Measurements from ENCODE around the gene HEXA. TPM values are rescaled to one million over a fixed set of nuclear protein-coding genes. Genes with fewer than 3 reads are reported as not detected.

The HEXA gene
- total and polyA plus RNA-seq, 4 donors, result 38.1 to 69.0 (median 52.7) TPM

DNA sequence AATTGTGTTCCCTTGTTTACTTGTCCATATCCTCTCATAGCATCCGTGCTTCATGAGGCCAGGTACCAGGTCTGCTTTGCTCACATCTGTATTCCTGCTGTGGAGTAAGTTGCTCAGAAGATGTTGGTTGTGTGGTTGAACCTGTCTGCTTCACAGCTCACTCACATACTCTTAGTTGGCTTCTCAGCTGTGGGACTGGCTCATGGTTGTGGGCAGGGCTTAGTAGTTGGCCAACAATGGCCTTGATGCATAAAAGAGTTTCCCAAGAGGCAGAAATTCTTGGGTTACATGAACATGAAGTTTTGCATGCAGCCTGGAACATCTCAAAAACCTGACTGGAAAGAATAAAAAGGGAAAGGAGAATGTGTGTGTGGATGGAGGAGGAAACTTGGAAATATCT lies 72.9 kb downstream of the HEXA start:
- H3K27me3 ChIP-seq (ENCODE audit: control insufficient read depth in 4 of 4, insufficient read depth in 4 of 4, low read length in 3 of 4), result no peaks in the 10 kb centered on the region
- 69% methylated on average over 1 of the region's 1 CpG for WGBS
- no peaks in the 10 kb centered on the region for H3K4me1 ChIP-seq (ENCODE audit: control insufficient read depth in 4 of 4, insufficient read depth in 4 of 4, low read length in 3 of 4)
- H3K4me3 ChIP-seq (ENCODE audit: low read depth in 1 of 3, low read length in 3 of 3), result no peak overlapping the region
- no peak for DNase-seq (ENCODE audit: low spot score)
- TF ChIP-seq, protein P1, sequence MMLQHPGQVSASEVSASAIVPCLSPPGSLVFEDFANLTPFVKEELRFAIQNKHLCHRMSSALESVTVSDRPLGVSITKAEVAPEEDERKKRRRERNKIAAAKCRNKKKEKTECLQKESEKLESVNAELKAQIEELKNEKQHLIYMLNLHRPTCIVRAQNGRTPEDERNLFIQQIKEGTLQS (IDR thresholded peaks at IDR 0.05), result no peak
- no peak for TF ChIP-seq FOXA2 (IDR thresholded peaks at IDR 0.05)
- TF ChIP-seq EGR1 (IDR thresholded peaks at IDR 0.05; ENCODE audit: low read depth in 2 of 2), result no peak
- TF ChIP-seq GABPA (IDR thresholded peaks at IDR 0.05 in 1 of 2, conservative IDR thresholded peaks at IDR 0.05 in 1 of 2), result no peak
- no peak for TF ChIP-seq RAD21 (IDR thresholded peaks at IDR 0.05)
- TF ChIP-seq HNF4G (IDR thresholded peaks at IDR 0.05), result no peak
- no peak for TF ChIP-seq JUND (IDR thresholded peaks at IDR 0.05)
- TF ChIP-seq YY1 (IDR thresholded peaks at IDR 0.05), result no peak
- no peaks in the 10 kb centered on the region for H3K9me3 ChIP-seq (ENCODE audit: control insufficient read depth in 4 of 4, low read length in 3 of 4)
- no peaks in the 10 kb centered on the region for H3K36me3 ChIP-seq (ENCODE audit: control insufficient read depth in 4 of 4, insufficient read depth in 3 of 4, low read depth in 1 of 4, low read length in 3 of 4)
- H3K9ac ChIP-seq (ENCODE audit: low read depth in 1 of 2, low read length in 2 of 2), result no peak overlapping the region
- H3K27ac ChIP-seq (ENCODE audit: low read depth in 1 of 2, low read length in 2 of 2), result no peak overlapping the region

Other genes starting within 250 kb of the HEXA start
- not detected for gene GRAMD2A, start 178.2 kb downstream of the HEXA start, total RNA-seq
- not detected for gene GRAMD2A, start 178.2 kb downstream of the HEXA start, polyA plus RNA-seq
- 10 to 100 TPM; 30.5 to 61.2 TPM for gene PKM, start 144.8 kb downstream of the HEXA start, total RNA-seq
- 10 to 100 TPM; 12.9 to 28.9 TPM for gene PKM, start 144.8 kb downstream of the HEXA start, polyA plus RNA-seq
- gene PARP6, start 103.5 kb downstream of the HEXA start, total RNA-seq, result 1 to 10 TPM; 4.3 to 10.0 TPM
- 10 to 100 TPM in 1 of 2 donors, 1 to 10 TPM in 1; 8.7 to 15.3 TPM for gene PARP6, start 103.5 kb downstream of the HEXA start, polyA plus RNA-seq
- under 1 TPM; 0.14 to 0.92 TPM for gene CELF6, start 55.9 kb downstream of the HEXA start, total RNA-seq
- under 1 TPM; 0.10 to 0.74 TPM for gene CELF6, start 55.9 kb downstream of the HEXA start, polyA plus RNA-seq
- gene TMEM202, start 22.3 kb upstream of the HEXA start, total RNA-seq, result not detected
- not detected for gene TMEM202, start 22.3 kb upstream of the HEXA start, polyA plus RNA-seq
- 10 to 100 TPM; 23.3 to 23.8 TPM for gene ARIH1, start 98.3 kb upstream of the HEXA start, total RNA-seq
- 10 to 100 TPM; 10.8 to 14.3 TPM for gene ARIH1, start 98.3 kb upstream of the HEXA start, polyA plus RNA-seq